Endothelial cell of umbilical vein (primary cell): ENCODE data around the gene CHP1.

ENCODE experiments used
- CTCF ChIP-seq, 2 donors: IDR thresholded peaks; 1 replicate in 1 of 2; 2 replicates in 1 of 2; pipeline ENCODE4 v1.5.1; 2011; ENCODE audit warnings: low read length in 2 of 2, mild to moderate bottlenecking in 2 of 2, moderate library complexity in 2 of 2, control low read depth in 1 of 2, inconsistent platforms in 1 of 2, low read depth in 1 of 2; ENCODE audit not compliant: insufficient read depth in 1 of 2; ENCODE audit errors: extremely low read depth in 1 of 2
- EZH2 ChIP-seq: IDR thresholded peaks from 2 replicates; pipeline ENCODE4 v1.6.1; 2012; ENCODE audit warnings: borderline replicate concordance, low read depth, mild to moderate bottlenecking, moderate library complexity, low read length, inconsistent platforms; ENCODE audit not compliant: severe bottlenecking

GRCh38 chr15:41259546-41260189, 28.6 kb downstream of the CHP1 start:
- TF ChIP-seq CTCF (IDR thresholded peaks at IDR 0.05; ENCODE audit: extremely low read depth in 1 of 2, insufficient read depth in 1 of 2, low read depth in 1 of 2, low read length in 2 of 2) = no peak
- no peak for TF ChIP-seq EZH2
